ENCODE data around the gene STOML1.

DNA sequence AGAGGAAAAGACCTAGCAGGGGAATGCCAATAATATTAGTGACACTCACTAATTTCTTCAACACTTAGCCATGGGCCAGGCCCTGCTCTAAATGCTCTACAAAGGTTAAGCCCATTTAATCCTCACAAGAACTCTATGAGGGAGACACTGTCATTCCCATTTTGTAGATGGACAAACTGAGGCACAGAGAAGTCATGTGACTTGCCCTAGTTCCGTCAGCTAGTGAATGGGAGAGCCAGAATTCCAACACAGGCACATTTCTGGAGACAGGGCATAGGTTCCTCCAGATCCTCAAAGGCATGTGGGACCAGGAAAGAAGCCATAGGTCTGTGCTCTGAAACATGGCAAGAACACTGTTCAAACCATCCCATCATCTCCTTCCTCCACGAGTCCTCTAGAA, 34.3 kb downstream of the STOML1 start:
- no peak for TF ChIP-seq RARB (CRISPR knock-in tag; IDR thresholded peaks at IDR 0.05)
- no peak for TF ChIP-seq POLR2A (IDR thresholded peaks at IDR 0.05; ENCODE audit: low read length)
- TF ChIP-seq, protein P1, sequence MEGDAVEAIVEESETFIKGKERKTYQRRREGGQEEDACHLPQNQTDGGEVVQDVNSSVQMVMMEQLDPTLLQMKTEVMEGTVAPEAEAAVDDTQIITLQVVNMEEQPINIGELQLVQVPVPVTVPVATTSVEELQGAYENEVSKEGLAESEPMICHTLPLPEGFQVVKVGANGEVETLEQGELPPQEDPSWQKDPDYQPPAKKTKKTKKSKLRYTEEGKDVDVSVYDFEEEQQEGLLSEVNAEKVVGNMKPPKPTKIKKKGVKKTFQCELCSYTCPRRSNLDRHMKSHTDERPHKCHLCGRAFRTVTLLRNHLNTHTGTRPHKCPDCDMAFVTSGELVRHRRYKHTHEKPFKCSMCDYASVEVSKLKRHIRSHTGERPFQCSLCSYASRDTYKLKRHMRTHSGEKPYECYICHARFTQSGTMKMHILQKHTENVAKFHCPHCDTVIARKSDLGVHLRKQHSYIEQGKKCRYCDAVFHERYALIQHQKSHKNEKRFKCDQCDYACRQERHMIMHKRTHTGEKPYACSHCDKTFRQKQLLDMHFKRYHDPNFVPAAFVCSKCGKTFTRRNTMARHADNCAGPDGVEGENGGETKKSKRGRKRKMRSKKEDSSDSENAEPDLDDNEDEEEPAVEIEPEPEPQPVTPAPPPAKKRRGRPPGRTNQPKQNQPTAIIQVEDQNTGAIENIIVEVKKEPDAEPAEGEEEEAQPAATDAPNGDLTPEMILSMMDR (IDR thresholded peaks at IDR 0.05), result no peak
- no peak for TF ChIP-seq TP53 (CRISPR knock-in tag; IDR thresholded peaks at IDR 0.05)
- TF ChIP-seq MYC (IDR thresholded peaks at IDR 0.05; ENCODE audit: borderline replicate concordance, low read length), result no peak
- TF ChIP-seq PHF8 (IDR thresholded peaks at IDR 0.05; ENCODE audit: borderline replicate concordance, low read depth), result no peak
- no peak for TF ChIP-seq EHMT2 (IDR thresholded peaks at IDR 0.05; ENCODE audit: low read depth)
- TF ChIP-seq, protein P2, sequence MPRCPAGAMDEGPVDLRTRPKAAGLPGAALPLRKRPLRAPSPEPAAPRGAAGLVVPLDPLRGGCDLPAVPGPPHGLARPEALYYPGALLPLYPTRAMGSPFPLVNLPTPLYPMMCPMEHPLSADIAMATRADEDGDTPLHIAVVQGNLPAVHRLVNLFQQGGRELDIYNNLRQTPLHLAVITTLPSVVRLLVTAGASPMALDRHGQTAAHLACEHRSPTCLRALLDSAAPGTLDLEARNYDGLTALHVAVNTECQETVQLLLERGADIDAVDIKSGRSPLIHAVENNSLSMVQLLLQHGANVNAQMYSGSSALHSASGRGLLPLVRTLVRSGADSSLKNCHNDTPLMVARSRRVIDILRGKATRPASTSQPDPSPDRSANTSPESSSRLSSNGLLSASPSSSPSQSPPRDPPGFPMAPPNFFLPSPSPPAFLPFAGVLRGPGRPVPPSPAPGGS (IDR thresholded peaks at IDR 0.05), result no peak
- no peak for TF ChIP-seq CHD2 (IDR thresholded peaks at IDR 0.05; ENCODE audit: low read length, partially characterized antibody)
